Muscle of leg (tissue), 16 donors: Measurements from ENCODE around the gene VAT1L. TPM values are rescaled to one million over a fixed set of nuclear protein-coding genes. Genes with fewer than 3 reads are reported as not detected.

Experiments used
- DNase-seq: peaks from one replicate; pipeline ENCODE4 v3.0.0; 2013
- H3K27ac ChIP-seq: one replicate; pipeline ENCODE4 v1.5.1; 2013; ENCODE audit warnings: mild to moderate bottlenecking, low read length, control low read depth
- H3K27me3 ChIP-seq: one replicate; pipeline ENCODE4 v1.6.1; 2013; ENCODE audit warnings: low read length; ENCODE audit not compliant: control insufficient read depth, insufficient read depth
- H3K36me3 ChIP-seq: one replicate; pipeline ENCODE4 v1.6.1; 2013; ENCODE audit warnings: low read length; ENCODE audit not compliant: control insufficient read depth, insufficient read depth
- H3K4me1 ChIP-seq: one replicate; pipeline ENCODE4 v1.6.1; 2013; ENCODE audit warnings: low read length; ENCODE audit not compliant: control insufficient read depth, insufficient read depth
- H3K4me3 ChIP-seq: one replicate; pipeline ENCODE4 v1.5.1; 2013; ENCODE audit warnings: low read length, control low read depth
- H3K9me3 ChIP-seq: replicated peaks from 2 replicates; pipeline ENCODE4 v1.6.1; 2013; ENCODE audit warnings: low read depth, low read length; ENCODE audit not compliant: control insufficient read depth
- WGBS: methylation state at CpG from one replicate; pipeline ENCODE4 v1.1.5; 2013; ENCODE audit warnings: missing lambda C conversion rate; ENCODE audit not compliant: insufficient coverage; 5-methylcytosine and 5-hydroxymethylcytosine counted together
- long read RNA-seq, 11 donors: transcript quantifications; one replicate each; lab custom pipeline, GENCODE V29; 2026
- polyA plus RNA-seq, 8 donors: library from polyadenylated mRNA; unstranded; fragments of 120-200 nt; gene quantifications; one replicate each; pipeline versions ENCODE4 v1.2.1 to v1.2.3, GENCODE V29; 2013; ENCODE audit warnings: inconsistent platforms in 1 of 8, low replicate concordance in 1 of 8; ENCODE audit not compliant: insufficient read length in 8 of 8, insufficient read depth in 1 of 8
- total RNA-seq: library from RNA; stranded (reverse); fragments of 120-200 nt; gene quantifications from one replicate; pipeline ENCODE4 v1.2.4, GENCODE V29; 2013

The VAT1L gene, protein sequence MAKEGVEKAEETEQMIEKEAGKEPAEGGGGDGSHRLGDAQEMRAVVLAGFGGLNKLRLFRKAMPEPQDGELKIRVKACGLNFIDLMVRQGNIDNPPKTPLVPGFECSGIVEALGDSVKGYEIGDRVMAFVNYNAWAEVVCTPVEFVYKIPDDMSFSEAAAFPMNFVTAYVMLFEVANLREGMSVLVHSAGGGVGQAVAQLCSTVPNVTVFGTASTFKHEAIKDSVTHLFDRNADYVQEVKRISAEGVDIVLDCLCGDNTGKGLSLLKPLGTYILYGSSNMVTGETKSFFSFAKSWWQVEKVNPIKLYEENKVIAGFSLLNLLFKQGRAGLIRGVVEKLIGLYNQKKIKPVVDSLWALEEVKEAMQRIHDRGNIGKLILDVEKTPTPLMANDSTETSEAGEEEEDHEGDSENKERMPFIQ
- 1.9 TPM for total RNA-seq
- polyA plus RNA-seq: 1 to 10 TPM; 1.1 to 8.1 (median 3.2) TPM
- long read RNA-seq, donor 1: 0 reads
- long read RNA-seq, donor 2: 0 reads
- long read RNA-seq, donor 3: 0 reads
- long read RNA-seq, donor 4, partial matches to known transcripts: 0 of 1 reads
- long read RNA-seq, donor 4, other reads (novel, unspliced or antisense): 0 of 1 reads
- long read RNA-seq, donor 5: 0 reads
- long read RNA-seq, donor 6: 0 reads
- long read RNA-seq, donor 7, partial matches to known transcripts: 0 of 2 reads
- long read RNA-seq, donor 7, other reads (novel, unspliced or antisense): 0 of 2 reads
- long read RNA-seq, donor 8: 0 reads
- long read RNA-seq, donor 9: 0 reads
- long read RNA-seq, donor 10: 0 reads
- long read RNA-seq, donor 11: 0 reads

DNA sequence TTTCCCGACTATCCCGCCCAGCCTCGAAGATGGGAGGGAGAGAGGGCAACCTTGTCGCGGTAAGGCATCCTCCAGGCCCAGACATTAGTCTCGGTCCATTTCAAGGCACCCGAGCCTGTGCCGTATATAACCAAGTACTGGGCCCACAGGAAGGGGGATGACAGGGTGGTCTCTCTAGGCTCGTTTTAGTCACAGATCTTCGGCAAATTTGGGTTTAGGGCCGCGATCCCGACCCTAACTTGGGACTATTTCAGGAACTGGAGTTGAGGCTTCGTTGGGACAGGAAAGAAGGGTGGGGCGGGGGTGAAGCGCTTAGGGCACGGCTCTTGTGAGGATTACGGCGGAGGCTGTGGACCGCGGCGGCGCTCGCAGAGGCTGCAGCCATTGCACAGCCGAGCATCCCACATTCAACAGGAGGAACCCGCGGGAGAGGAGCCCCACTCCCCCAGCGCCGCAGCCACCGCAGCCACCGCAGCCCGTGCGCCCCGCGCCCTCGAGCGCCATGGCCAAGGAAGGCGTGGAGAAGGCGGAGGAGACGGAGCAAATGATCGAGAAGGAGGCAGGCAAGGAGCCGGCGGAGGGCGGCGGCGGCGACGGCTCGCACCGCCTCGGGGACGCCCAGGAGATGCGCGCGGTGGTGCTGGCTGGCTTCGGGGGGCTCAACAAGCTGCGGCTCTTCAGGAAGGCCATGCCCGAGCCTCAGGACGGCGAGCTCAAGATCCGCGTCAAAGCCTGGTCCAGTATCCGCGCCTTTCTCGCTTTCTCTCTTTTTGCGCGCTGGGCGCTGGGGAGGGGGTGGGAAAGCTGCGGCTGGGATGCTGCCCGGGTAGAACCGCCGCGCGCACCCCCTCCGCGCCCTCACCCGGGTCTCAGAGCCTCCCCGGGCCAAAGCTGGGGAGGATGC, at the start of gene VAT1L:
VAT1L (plus strand) TSS at position 384 of the 904 bp plus-strand sequence; CDS start at position 503, 119 bp downstream.
- H3K36me3 ChIP-seq: no peaks in the 10 kb centered on the region
- H3K9me3 ChIP-seq: no peaks in the 10 kb centered on the region
- peaks cover 14% of the 10 kb centered on the region for H3K4me1 ChIP-seq
- peaks cover 42% of the 10 kb centered on the region for H3K27me3 ChIP-seq
- H3K27ac ChIP-seq: no peak within 1 kb of the TSS
- under 1% methylated on average over 67 of the region's 78 CpGs for WGBS
- peak within 1 kb of the TSS; percentile 36 for H3K4me3 ChIP-seq
- peak; percentile 56 for DNase-seq

DNA sequence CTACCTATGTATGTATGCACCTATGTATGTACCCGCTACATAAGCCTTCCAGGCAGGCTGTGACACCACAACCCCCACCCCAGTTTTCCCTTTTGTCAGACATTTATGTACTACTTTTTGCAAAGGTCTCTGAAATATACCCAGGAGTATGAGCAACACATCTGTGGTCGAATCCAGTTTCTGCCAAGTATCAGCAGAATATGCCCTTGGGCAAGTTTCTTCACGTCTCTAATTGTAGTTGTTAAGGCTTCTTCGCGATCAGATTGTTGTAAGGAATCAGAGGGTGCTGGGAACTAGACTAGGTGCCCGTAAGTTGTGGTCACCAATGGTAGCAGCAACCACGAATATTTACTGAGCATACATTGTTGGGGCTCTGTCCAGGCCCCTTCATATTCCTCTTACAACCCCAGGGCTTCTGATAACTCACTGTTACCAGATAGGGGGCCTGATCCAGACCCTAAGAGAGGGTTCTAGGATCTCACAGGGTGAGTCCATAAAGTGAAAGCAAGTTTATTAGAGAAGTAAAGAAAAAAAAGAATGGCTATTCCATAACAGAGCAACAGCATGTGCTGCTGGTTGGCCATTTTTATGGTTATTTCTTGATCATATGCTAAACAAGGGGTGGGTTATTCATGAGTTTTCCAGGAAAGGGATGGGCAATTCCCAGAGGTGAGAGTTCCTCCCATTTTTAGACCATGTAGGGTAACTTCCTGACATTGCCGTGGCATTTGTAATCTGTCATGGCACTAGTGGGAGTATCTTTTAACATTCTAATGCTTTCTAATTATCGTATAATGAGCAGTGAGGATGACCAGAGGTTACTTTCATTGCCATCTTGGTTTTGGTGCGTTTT, 49.4 kb upstream of the VAT1L start:
- 92% methylated on average over 6 of the region's 10 CpGs for WGBS

DNA sequence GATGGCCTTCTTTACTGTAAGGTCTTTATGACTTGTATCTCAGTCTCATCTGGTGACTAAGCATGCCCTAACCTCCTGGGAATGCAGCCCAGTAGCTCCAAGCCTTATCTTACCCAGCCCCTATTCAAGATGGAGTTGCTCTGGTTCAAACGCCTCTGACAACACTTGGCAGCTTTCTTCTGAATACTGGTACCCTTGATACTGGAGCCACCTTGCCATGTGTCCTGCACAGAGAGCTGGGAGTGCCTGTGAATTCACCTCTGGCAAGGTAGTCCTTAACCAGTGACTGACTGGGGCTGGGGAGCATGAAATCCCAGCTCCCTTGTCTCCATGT, 48.8 kb upstream of the VAT1L start:
- 92% methylated on average over 1 of the region's 1 CpG for WGBS
- H3K36me3 ChIP-seq: no peaks in the 10 kb centered on the region
- H3K27ac ChIP-seq: no peak overlapping the region
- no peaks in the 10 kb centered on the region for H3K27me3 ChIP-seq
- no peaks in the 10 kb centered on the region for H3K9me3 ChIP-seq
- H3K4me3 ChIP-seq: no peak overlapping the region
- no peak for DNase-seq
- no peaks in the 10 kb centered on the region for H3K4me1 ChIP-seq

More for the DNA sequence above, 49.4 kb upstream of the VAT1L start:
- H3K4me3 ChIP-seq: no peak overlapping the region
- no peak overlapping the region for H3K27ac ChIP-seq
- no peaks in the 10 kb centered on the region for H3K36me3 ChIP-seq
- no peaks in the 10 kb centered on the region for H3K27me3 ChIP-seq
- no peaks in the 10 kb centered on the region for H3K9me3 ChIP-seq
- H3K4me1 ChIP-seq: no peaks in the 10 kb centered on the region
- no peak for DNase-seq

DNA sequence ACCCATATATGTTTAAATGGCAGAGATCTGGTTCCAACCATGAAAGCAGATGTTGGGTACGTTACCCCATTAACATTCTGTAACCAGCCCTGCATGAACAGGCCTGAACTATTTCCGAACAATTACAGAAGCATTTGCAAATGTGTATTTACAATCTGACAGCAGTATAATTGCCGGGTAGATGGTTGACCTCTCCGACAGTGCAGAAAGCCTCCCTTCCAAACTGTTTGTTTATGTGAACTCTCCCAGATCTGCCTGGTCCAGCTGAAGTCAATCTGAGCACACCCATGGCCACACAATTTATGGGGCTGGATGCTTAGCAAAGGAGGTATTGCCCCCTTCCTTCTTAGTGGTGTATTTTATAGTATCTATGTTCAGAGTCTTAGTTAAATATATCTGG, 44.2 kb upstream of the VAT1L start:
- no peak overlapping the region for H3K4me3 ChIP-seq
- WGBS: no CpG with 5 or more reads among the region's 4 CpGs
- H3K27me3 ChIP-seq: no peaks in the 10 kb centered on the region
- H3K9me3 ChIP-seq: no peaks in the 10 kb centered on the region
- no peaks in the 10 kb centered on the region for H3K36me3 ChIP-seq
- H3K27ac ChIP-seq: no peak overlapping the region
- H3K4me1 ChIP-seq: no peaks in the 10 kb centered on the region
- DNase-seq: no peak

DNA sequence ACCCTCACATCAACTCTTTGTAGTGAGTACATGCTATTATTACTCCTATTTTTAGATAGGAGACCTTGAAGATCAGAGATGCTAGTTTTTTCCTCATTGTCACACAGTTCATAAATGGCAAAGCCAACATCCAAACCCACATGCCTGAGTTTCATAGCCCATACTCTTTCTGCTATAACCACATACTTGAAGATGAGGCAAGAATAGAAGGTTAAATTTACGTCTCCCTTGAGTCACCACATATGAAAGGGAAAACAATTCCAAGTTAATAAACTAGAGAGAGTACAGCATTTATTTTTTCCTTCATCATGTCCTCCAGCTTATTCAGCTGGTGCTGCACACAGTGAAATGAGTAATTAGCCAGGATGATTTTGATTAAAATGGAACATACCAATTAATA, 42.4 kb upstream of the VAT1L start:
- DNase-seq: no peak
- no peak overlapping the region for H3K27ac ChIP-seq
- H3K27me3 ChIP-seq: no peaks in the 10 kb centered on the region
- H3K9me3 ChIP-seq: no peaks in the 10 kb centered on the region
- H3K4me3 ChIP-seq: no peak overlapping the region
- no CpG with 5 or more reads among the region's 1 CpG for WGBS
- H3K4me1 ChIP-seq: no peaks in the 10 kb centered on the region
- no peaks in the 10 kb centered on the region for H3K36me3 ChIP-seq

DNA sequence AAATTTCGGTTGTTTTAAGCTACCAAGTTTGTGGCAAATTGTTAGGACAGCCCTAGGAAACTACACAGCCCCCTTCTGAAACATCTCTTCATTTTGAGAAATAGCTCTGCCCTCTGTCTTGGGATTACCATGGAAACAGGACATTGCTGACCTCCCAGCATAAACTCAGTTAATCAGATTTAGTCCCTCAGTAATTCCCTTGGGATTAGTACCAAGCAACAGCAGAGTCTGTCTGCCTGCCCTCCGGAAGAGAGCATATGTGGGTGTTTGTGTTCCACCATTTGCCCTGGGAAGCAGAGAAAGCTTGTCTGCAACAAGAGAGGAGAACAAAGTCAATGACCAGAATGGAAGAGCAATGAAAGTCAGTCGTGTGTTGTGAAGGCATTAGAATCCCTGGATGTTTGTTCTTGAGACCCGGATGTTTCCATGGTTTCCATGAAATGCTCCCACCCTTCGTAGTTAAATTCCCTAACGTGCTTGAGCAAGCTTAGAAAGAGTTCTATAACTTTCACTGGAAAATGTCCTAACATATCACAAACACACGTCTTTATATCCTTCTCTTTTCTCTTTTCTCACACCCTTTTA, 39.9 kb upstream of the VAT1L start:
- WGBS: 60% methylated on average over 6 of the region's 7 CpGs
- no peak for DNase-seq
- no peaks in the 10 kb centered on the region for H3K9me3 ChIP-seq
- no peak overlapping the region for H3K4me3 ChIP-seq
- no peaks in the 10 kb centered on the region for H3K4me1 ChIP-seq
- no peak overlapping the region for H3K27ac ChIP-seq
- H3K36me3 ChIP-seq: no peaks in the 10 kb centered on the region
- no peaks in the 10 kb centered on the region for H3K27me3 ChIP-seq

DNA sequence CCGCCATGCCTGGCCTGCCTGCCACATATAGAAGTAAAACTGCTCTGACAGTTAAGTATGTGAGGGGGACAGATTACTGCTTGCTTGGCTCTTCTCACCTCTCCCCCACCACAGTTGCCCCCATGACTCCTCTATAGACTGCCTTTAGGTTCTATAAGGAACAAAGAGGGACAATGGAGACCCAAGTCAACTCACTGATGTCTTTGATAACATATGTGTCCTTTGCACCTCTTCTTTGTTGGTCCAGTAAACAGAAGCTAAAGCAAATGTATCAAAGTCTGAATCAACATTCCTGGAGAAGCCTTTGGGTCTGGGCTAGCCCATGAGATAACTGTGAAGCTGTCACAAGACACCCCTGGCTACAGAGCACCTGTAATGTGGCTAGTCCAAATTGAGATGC, 38.9 kb upstream of the VAT1L start:
- no peaks in the 10 kb centered on the region for H3K9me3 ChIP-seq
- no peak overlapping the region for H3K27ac ChIP-seq
- no peak overlapping the region for H3K4me3 ChIP-seq
- H3K27me3 ChIP-seq: no peaks in the 10 kb centered on the region
- no CpG with 5 or more reads among the region's 1 CpG for WGBS
- H3K36me3 ChIP-seq: no peaks in the 10 kb centered on the region
- no peaks in the 10 kb centered on the region for H3K4me1 ChIP-seq
- no peak for DNase-seq

DNA sequence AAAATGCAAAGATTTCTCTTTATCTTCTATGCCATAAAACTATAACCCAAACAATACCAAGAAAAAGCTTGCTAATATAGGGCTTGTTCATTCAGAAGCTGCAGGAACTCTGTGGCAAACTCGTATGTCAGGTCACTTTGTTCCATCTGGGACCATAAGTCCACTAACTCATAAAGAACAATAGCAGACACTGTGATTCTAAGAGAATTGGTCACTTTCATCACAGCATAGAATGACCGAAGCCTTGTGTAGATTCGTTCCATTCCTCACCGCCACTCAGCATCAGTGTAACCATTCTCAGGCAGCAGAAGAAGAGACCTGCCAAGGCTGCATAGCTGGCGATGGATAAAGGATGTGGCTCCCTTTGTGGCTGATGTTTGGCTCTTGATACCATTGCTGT, 30.3 kb upstream of the VAT1L start:
- WGBS: 88% methylated on average over 4 of the region's 5 CpGs
- no peaks in the 10 kb centered on the region for H3K36me3 ChIP-seq
- no peak overlapping the region for H3K4me3 ChIP-seq
- no peaks in the 10 kb centered on the region for H3K9me3 ChIP-seq
- H3K27ac ChIP-seq: no peak overlapping the region
- no peaks in the 10 kb centered on the region for H3K4me1 ChIP-seq
- H3K27me3 ChIP-seq: no peaks in the 10 kb centered on the region
- no peak for DNase-seq

DNA sequence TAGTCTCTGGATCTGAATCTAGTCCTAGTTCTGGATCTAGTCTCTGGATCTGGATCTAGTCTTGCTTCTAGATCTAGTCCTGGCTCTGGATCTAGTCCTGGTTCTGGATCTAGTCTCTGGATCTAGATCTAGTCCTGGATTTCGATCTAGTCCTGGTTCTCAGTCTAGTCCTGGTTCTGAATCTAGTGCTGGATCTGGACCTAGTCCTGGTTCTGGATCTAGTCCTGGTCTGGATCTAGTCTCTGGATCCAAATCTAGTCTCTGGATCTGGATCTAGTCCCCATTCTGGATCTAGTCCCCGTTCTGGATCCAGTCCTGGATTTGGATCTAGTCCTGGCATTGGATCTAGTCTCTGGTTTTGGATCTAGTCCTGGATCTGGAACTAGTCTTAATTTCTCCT, 29.9 kb upstream of the VAT1L start:
- whole genome bisulfite sequencing: 78% methylated on average over 2 of the region's 2 CpGs

More for the DNA sequence above, 29.9 kb upstream of the VAT1L start:
- Histone ChIP-seq H3K4me1 (no peaks in the 10 kb centered on the region), H3K27me3 (no peaks in the 10 kb centered on the region), H3K27ac (no peak overlapping the region), H3K9me3 (no peaks in the 10 kb centered on the region), H3K4me3 (no peak overlapping the region), H3K36me3 (no peaks in the 10 kb centered on the region)
- no peak for DNase-seq
